Suppressor macrophage treated with lipopolysaccharide for 4 hours (primary cell): Measurements from ENCODE around the gene CPA2.

ENCODE experiments used
- DNase-seq: peaks from one replicate; pipeline ENCODE4 v3.0.0-alpha.2; 2020

Gene CPA2

GRCh38 chr7:130256704-130257103, 10.0 kb upstream of the CPA2 start:
- DNase-seq, result no peak

- no peak for DNase-seq
These were observed 8.1 kb upstream of the CPA2 start for GRCh38 chr7:130258494-130259078.

- no peak for DNase-seq
These were observed 4.2 kb upstream of the CPA2 start for GRCh38 chr7:130262448-130262847.

- DNase-seq, result no peak
These were observed 3.5 kb upstream of the CPA2 start for GRCh38 chr7:130263130-130263529.

GRCh38 chr7:130266961-130267321, 278 bp downstream of the CPA2 start:
- no peak for DNase-seq

GRCh38 chr7:130268463-130269317, 2.0 kb downstream of the CPA2 start:
- DNase-seq, result no peak

GRCh38 chr7:130269318-130269694, 2.6 kb downstream of the CPA2 start:
- DNase-seq, result no peak

GRCh38 chr7:130270947-130271800, 4.5 kb downstream of the CPA2 start:
- no peak for DNase-seq

GRCh38 chr7:130272381-130273080, 5.9 kb downstream of the CPA2 start:
- no peak for DNase-seq

GRCh38 chr7:130273081-130273932, 6.6 kb downstream of the CPA2 start:
- DNase-seq, result no peak

- DNase-seq, result no peak
These were observed 7.2 kb downstream of the CPA2 start for GRCh38 chr7:130273933-130274255.

- no peak for DNase-seq
These were observed 7.6 kb downstream of the CPA2 start for GRCh38 chr7:130274296-130274695.

- DNase-seq, result no peak
These were observed 8.4 kb downstream of the CPA2 start for GRCh38 chr7:130274983-130275591.

GRCh38 chr7:130275826-130276297, 9.2 kb downstream of the CPA2 start:
- DNase-seq, result no peak

GRCh38 chr7:130276796-130277762, 10.4 kb downstream of the CPA2 start:
- no peak for DNase-seq

GRCh38 chr7:130277763-130278643, 11.3 kb downstream of the CPA2 start:
- DNase-seq, result peak; percentile 10

- no peak for DNase-seq
These were observed 12.2 kb downstream of the CPA2 start for GRCh38 chr7:130278860-130279259.

GRCh38 chr7:130279286-130279685, 12.6 kb downstream of the CPA2 start:
- no peak for DNase-seq

GRCh38 chr7:130279906-130280305, 13.2 kb downstream of the CPA2 start:
- DNase-seq, result no peak
